Head of caudate nucleus (tissue), 42 donors: ENCODE data around the gene FXYD4.

ENCODE experiments used
- DNase-seq, 42 donors: peaks; one replicate each; pipeline versions ENCODE4 v3.0.0 to v3.0.0-alpha.2; 2020 to 2021; ENCODE audit warnings: mixed read lengths in 7 of 42
- intact Hi-C: fragments of 100-400 bp; cut with DNase I; formaldehyde crosslinking; loops from one replicate; pipeline ENCODE4 v1.15.0; 2022

Gene FXYD4

DNA sequence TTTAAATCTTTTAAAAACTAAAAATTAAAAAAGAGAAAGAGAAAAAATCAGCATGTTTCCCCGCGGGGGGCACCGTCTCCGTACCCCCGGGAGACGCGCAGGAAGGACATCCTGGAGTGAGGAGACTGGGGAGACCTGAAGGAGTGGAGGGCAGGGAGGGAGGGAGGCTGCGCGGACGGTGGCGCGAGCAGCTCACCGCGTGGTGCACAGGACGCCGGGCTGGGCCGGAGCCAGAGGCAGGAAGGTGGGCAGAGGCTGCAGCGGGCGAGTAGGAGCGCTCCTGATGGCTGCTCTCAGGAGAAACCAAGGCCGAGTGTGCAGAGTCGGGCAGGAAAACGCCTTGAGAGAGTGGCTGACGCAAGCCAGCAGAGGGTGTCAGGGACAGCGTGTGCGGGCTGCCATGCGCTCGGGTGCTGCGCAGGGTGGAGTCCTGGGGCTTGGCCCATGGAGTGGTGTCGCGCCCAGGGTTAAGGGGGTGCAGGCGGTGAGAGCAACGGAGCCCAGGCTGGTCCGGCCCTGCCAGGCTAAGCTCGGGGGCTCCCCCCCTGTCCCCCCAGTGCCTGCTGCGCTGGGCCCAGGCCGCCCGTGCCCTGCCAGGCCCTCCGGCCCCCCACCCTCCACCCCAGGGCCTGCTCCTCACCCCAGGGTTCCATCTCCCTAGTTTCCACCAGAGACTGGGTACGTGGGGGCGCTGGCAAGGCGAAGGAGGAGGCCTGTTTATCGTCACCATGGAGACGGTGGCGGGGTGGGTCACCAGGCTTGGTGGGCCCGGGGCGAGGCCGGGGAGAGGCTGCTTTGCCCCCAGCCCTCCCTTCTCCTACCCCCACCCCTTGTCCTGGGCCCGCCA lies 28.9 kb upstream of the FXYD4 start:
- no peak for DNase-seq
- intact Hi-C loops = no loop called here

DNA sequence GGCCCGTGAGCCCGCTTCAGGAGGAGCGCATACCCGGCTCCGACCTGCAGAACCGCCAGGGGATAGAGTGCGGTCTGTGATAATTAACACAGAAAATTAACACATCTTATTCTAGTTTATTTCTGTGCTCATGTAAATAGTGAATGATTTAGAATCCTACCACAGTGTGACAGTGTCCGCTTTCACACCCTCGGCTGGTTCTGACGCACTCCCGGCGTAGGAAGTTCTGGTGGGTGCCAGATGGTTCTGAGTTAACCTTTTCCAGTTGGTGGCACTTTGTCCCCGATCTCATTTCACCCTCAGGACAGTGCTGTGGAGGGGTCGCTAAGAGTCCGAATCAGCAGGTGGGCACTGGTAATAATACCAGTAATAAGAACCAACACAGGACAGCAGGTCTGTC lies 28.3 kb upstream of the FXYD4 start:
- intact Hi-C loops = no loop called here

DNA sequence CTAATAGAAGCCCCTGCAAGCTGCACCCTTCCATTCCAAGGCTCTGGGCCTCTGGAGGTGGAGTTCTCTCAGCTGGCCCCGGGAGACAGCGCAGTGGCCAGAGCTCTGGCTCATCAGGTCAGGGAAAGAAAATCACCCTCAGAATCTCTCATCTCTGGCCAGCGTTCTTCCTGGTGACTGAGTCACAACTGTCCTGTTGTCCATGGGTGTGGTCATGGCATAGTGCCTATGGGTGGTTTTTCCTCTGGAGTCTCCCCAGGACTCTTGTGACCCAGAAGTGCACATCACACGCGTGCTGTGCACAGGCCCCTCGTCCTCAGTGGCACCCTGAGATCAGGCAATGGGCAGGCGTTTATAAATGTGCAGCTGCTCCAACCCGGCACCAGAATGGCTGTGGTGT lies 27.4 kb upstream of the FXYD4 start:
- DNase-seq = no peak
- intact Hi-C loops = no loop called here

More for the DNA sequence above, 28.3 kb upstream of the FXYD4 start:
- DNase-seq = no peak

DNA sequence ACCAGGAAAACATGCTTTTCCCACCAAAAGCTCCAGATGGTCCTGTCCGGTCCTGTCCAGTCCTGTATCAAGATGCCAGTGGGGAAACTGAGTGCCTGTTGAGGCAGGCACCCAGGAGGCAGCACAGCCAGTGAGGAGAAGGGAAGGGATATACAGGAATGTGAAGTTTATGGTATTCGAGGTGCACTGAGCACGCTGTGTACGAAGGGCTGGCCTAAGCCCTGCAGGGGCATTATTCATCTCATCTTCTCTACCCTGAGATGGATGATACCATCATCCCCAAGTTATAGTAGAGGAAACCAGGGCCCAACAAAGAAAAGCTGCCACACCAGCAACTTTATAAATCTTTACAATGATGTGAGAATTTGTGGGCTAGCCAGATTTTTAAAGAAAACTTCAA lies 23.4 kb upstream of the FXYD4 start:
- no peak for DNase-seq
- intact Hi-C loops = loop anchor here (1.0 to 2.0 kb wide), 2 partner anchors 25 to 55 kb away; no protein-coding TSS in a partner anchor

DNA sequence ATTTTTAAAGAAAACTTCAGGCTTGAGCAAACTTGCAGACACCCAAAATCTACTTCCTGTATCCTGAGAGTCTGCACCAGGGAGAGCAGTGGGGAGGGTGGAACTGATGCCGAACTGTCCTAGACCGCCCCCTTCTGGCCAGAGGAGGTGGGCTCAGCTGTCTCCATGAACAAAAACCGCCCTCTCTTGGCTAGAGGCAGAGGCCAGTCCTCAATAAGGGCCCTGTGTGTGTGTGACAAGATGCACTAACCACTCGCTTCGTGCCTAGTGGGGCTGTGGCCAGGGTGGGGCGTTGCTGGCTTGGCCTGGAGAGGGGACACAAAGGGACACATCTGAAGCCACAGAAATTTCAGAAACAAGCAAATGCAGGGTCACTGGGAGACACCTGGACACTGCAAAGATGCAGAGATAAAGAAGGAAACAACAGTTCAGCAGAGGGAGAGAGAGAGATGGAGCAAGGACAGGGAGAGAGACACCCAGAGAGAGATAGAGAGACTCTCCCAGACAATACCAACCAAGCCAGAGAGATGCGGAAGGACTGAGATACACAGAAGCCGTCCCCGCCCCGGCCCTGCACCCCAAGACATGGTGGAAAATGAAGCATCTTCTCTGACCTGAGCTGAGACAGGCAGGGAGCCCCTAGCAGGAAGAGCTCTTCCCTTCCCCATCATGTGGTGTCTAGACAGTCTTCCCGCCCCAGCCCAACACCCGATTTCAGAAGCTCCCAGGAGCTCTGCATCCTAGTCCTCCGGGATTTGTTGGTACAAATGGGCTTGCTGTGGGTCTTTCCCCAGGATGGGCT lies 22.7 kb upstream of the FXYD4 start:
- intact Hi-C loops = loop anchor here (1.0 to 2.0 kb wide), 2 partner anchors 24 to 55 kb away; no protein-coding TSS in a partner anchor

DNA sequence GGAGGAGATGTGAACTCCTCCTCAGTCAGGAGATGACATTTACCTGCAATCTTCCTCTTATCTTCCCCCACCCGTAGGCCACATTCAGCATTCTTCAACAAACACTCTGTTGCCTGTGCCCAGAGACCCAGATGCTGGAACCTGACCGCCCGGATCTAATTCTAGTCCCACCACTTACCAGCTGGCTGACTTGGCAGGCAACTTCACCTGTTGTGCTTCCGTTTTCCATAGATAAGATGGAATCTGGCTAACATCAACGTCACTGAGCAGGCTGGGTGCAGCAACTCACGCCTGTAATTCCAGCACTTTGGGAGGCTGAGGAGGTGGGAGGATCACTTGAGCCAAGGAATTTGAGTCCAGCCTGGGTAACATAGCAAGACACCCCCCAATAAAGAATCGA lies 21.3 kb upstream of the FXYD4 start:
- DNase-seq = no peak

More for the DNA sequence above, 22.7 kb upstream of the FXYD4 start:
- DNase-seq = peak; percentile 86 to 98 (median 94)

DNA sequence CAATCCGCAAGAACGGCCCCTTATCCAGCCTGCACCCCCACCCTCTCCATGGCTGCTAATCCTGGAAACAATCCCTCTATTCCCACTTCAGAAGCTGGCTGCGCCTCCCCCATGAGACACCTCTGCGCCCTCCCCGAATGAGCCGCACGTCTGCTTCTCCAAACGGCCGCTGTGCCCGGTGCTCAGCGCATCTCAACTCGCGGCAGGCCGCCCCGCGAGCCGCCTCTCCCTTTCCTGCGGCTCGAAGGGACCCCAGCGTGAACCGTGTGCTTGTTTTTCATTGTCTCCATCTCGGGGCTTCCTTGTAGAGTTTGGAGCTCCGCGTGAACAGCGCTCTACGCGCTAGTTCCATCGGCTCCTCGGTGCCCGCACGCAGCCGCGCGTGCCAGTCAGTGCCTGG lies 20.8 kb upstream of the FXYD4 start:
- peak in 26 of 42 donors; percentile 25 to 69 (median 44) for DNase-seq
- intact Hi-C loops = no loop called here

More for the DNA sequence above, 21.3 kb upstream of the FXYD4 start:
- intact Hi-C loops = no loop called here

DNA sequence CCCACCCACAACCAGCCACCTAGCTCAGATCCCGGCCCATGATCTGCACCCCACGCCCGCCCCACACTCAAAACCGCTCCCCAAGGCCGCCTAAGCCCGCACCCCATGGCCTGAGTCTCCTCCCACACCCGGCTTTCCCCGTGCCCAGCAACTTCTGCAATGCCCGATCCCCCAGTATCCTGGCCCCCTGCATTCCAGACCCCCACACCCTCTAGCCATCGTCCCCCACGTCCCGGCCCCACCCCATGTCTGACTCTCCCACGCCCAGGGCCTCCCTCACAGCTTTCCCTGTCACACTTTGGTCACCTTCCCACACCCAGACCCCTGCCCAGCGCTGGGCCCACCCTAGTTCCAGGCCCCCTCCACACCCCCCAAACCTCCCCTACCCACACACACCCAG lies 20.1 kb upstream of the FXYD4 start:
- DNase-seq = peak in 1 of 42 donors; percentile 22
- intact Hi-C loops = no loop called here

DNA sequence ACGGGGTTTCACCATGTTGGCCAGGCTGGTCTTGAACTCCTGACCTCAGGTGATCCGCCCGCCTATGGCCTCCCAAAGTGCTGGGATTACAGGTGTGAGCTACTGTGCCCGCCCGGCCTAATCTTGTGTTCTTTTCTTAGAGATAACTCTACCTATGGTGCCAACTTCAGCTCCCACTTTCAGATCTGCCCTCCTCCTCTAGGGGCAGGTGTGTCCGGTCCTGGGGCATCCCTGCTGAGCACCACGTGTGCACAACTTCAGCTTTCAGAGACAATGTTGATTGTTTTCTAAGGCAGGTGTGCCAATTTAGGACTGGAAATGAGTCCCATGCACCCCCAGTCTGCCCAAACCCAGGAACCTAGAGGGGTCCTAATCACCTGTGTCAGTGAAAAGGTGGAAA lies 18.5 kb upstream of the FXYD4 start:
- intact Hi-C loops = no loop called here
- no peak for DNase-seq

DNA sequence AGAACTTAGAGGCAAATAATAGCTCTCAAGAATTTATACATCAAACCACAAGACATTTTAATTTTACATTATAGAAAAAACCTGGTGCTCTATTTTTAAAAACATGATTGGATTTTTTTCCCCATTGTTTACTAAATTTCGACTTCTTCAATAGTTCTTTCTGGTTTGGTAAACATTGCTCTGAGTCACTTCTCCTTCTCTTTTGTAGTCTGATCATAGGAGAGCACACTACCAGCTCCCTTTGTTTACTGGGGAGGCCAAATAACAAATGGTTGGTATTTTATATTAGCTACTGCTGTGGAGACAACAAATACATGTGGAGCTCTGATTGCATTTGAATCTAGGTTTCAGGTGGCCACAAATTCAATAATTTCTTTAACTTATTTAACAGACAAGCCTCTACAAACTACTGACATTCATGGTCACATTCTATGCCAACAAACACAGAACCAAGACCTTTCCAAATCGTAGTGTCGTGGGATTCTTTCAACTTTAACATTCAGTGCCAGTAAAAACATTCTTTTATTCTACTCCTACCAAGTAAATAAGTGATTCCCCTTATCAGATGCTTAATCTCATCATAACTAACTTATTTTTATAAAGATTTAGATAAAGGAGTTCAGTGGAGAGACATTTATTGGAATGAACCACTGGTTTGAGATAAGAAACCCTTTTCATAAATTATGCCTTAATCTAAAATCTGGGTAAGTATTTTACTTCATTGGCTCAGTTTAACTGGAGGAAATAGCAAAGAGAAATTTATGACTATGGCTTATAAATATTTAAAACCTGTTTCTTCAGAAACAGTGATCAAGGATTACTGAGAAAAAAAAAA lies 17.7 kb upstream of the FXYD4 start:
- intact Hi-C loops = no loop called here
- DNase-seq = no peak

DNA sequence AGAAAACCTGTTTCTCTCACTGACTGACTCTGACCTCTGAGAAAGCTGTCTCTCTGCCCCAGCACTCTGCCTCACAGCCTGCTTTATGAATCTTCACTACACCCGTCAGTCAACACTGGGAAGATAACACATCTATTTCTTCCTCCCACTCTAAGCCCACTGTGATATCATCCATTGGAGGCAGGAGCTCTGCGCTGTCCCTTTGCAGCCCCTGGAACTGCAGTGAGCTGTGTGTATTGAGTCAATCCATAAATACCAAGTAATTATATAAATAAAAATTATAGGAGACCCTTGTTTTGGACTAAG lies 17.2 kb upstream of the FXYD4 start:
- no peak for DNase-seq
- intact Hi-C loops = no loop called here

DNA sequence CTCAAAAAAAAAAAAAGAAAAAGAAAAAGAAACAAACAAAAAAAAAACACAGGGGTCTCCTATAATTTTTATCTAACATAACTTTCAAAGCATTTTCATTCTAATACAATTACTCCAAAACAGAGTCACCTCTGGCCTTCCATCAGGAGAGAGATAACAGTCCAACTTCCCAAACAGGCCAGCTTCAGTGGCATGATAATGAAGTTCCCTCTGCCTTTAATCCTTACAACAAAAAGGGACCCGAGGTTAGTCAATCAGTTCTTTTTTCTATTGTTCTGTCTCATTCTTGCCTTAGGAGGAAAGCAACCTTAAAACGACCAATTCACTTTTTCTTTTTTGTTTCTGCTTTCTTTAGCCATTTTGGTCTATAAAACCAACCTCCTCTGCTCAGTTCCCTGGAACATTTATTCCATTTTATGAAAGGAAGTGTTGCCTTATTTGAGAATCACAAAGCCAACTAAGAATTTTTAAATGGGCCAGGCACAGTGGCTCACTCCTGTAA lies 16.5 kb upstream of the FXYD4 start:
- DNase-seq = no peak
- intact Hi-C loops = no loop called here

DNA sequence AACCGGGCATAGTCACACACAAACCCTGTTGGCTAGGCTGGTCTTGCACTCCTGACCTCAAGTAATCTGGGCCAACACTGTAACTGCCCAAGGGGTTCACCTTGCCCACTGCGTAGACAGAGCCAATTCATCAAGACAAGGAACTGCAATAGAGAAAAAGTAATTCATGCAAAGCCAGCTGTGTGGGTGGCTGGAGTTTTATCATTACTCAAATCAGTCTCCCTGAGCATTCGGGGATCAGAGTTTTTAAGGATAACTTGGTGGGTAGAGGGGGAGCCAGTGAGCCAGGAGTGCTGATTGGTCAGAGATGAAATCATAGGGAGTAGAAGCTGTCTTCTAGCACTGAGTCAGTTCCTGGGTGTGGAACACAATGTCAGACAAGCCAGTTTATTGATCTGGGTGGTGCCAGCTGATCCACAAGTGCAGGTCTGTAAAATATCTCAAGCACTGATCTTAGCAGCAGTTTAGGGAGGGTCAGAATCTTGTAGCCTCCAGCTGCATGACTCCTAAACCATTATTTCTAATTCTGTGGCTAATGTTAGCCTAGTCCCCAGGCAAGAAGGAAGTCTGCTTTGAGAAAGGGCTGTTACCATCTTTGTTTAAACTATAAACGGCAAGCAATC lies 15.6 kb upstream of the FXYD4 start:
- intact Hi-C loops = no loop called here
- peak in 35 of 42 donors; percentile 20 to 88 (median 65) for DNase-seq

DNA sequence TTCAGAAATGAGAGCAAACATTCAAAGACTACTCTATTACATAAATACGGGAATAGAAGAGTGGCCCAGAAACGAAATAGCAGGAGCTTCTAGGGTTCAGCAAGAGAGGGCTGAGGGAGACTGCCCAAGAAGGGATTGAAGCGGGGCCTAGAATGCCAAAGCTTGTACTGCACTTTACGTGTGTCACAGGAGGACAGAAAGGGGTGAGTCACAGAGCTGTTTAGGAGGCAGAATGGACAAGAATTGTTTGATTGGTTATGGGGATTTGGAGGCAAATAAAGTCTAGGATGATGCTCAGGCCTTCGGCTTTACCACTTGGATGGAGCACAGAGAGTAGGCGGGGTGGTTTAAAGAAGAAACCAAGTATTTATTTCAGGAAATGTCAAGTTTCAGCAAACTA lies 11.3 kb upstream of the FXYD4 start:
- DNase-seq = no peak
- intact Hi-C loops = no loop called here

DNA sequence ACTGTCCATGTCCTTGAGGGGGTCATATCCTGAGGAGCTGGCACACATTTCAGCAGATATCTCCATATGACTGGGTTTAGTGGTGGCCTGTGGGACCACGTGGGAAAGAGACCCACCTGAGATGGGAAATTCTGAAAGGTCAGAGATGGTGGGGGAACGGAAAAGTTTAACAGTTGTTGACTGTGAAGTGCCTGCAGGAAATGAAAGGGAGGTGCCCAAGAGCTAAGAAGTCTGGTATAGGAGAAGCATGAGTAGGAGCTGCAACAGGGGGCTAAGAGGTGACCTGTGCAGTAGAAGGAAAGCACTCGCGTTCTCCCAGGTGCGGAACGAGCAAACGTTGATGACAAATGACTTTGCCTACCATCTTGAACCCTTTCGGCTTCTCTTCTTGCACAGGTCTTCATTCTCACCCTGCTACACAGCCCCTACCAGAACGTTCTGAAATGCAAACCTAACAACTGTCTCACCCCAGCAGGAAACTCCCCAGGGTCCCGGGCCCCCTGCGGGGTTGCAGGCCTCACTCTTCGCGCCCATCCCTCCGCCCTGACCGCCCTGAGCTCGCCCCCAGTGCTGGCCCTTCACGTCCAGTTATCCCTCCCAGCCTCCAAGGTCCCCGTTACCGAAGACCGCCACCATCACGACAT lies 9.8 kb upstream of the FXYD4 start:
- DNase-seq = no peak
- intact Hi-C loops = no loop called here

DNA sequence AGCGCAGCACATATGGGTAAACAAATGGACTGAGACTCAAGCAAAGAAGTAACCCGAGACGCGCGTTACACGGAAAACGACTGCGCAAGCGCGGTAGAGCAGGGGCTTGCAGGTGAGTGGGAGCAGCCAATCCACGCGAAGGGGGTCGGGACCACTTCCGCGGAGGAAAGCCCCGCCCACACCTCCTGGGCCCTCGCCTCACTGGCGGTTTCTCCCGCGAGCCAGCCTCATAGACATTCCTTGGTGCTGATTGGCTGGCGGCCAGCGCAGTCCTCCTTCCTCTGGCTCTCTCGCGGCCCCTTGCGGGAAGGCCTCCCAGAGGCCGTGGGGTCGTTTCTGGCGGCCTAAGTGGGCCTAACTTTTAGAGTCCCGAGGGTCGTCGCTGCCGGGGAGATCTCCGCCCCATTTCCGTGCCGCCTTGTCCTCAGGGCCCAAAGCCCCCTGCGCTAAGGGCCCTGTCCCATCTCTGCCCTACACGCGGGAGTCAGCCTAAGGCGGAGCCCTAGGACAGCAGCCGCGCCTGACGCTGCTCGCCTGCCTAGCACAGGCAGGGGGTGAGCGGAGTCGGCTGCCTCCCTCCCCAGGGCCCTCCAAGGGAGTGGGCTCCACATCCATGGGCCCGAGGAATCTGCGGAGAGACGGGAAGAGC lies 9.1 kb upstream of the FXYD4 start:
- intact Hi-C loops = no loop called here
- DNase-seq = peak; percentile 92 to 99 (median 96)

DNA sequence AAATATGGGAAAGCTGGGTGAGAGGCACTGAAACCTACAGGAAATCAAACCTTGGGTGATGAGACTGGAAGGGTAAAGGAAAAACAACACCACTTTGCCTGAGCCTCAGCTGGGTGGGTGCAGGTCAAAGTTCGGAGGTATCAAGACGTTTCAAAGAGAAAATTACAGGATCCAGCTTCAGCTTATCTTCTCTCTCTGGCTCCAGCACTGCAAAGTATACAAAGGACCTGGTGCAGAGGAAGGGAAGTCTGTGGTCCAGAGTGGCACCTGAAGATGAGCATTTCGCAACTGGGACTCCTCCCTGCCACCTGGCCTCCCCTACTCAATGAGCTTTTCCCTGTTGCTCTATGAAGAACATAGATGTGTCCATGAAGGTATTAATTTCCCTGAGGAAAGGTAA lies 6.4 kb upstream of the FXYD4 start:
- intact Hi-C loops = no loop called here

DNA sequence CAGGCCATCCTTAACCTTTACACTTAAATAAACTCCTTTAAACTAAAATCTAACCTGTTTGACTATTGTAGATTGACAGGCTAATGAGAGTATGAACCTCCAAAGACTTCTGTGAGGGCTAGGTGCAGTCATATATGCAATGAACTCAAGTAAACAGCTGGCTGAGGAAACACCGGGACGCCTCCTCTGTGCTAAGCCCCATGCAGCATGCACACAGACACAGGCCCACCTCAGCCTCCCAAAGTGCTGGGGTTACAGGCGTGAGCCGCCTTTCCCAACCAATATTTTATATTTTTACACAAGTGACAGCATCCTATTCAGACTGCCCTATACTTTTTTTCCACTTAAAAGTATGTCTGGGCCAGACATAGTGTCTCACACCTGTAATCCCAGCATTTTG lies 1.5 kb upstream of the FXYD4 start:
- DNase-seq = no peak
- intact Hi-C loops = no loop called here

More for the DNA sequence above, 6.4 kb upstream of the FXYD4 start:
- DNase-seq = no peak
